Activated CD4-positive, alpha-beta memory T cell treated with anti-CD3 and anti-CD28 coated beads, Interleukin-2, amount 10 ng/mL, durations not matched to agents 7 days and 5 days (primary cell): ENCODE measurements around the gene RNF17. TPM values are rescaled to one million over a fixed set of nuclear protein-coding genes. Genes with fewer than 3 reads are reported as not detected.

Experiments
- CTCF ChIA-PET: fragments of 350-600 bp; sonication (Branson Sonifier 250); formaldehyde crosslinking; loops from one replicate; lab custom pipeline; 2021; ENCODE audit warnings: antibody characterized with exemption, inconsistent platforms; lab: Charles Lee
- POLR2A ChIA-PET: fragments of 350-600 bp; sonication (Branson Sonifier 250); formaldehyde crosslinking; loops from one replicate; lab custom pipeline; 2021; ENCODE audit warnings: antibody characterized with exemption; lab: Charles Lee
- DNase-seq: peaks from one replicate; pipeline ENCODE4 v3.0.0-alpha.2; 2020
- H3K27ac Mint-ChIP-seq: one replicate; pipeline ENCODE4 v1.8.0; 2021; ENCODE audit warnings: mild to moderate bottlenecking, mixed read lengths
- H3K27me3 Mint-ChIP-seq: one replicate; pipeline ENCODE4 v1.8.0; 2021; ENCODE audit warnings: mixed read lengths
- H3K36me3 Mint-ChIP-seq: one replicate; pipeline ENCODE4 v1.8.0; 2021; ENCODE audit warnings: low read depth, mixed read lengths
- H3K4me1 Mint-ChIP-seq: one replicate; pipeline ENCODE4 v1.8.0; 2021; ENCODE audit warnings: mixed read lengths
- H3K4me3 Mint-ChIP-seq: one replicate; pipeline ENCODE4 v1.8.0; 2021; ENCODE audit warnings: mild to moderate bottlenecking, mixed read lengths
- H3K9me3 Mint-ChIP-seq: one replicate; pipeline ENCODE4 v1.8.0; 2021; ENCODE audit warnings: mixed read lengths
- total RNA-seq, 2 experiments: library from RNA; stranded (reverse); gene quantifications; one replicate each; pipeline ENCODE4 v1.2.3, GENCODE V29; 2021

Gene RNF17
- total RNA-seq, 2 experiments from 2014 or later: not detected

DNA sequence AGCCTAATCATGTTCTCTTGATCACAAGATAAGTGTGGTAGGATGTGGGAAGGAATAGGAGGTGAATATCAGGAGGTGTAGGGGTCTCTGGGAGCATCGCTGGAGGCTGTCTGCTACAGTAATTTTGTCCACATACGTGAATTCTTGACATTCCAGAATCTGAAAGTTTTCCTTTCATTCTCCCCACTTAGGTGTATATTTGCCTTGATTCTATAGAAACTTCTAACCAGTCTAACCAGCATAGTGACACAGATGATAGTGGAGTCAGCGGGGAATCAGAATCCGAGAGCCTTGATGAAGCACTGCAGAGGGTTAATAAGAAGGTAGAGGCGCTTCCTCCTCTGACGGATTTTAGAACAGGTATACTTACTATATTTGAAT is 106.4 kb downstream of the RNF17 start:
- H3K27me3 Mint-ChIP-seq: peaks cover 40% of the 10 kb centered on the region
- H3K9me3 Mint-ChIP-seq: no peaks in the 10 kb centered on the region
- ChIA-PET POLR2A (no interaction called here), CTCF (no interaction called here)
- no peak overlapping the region for H3K4me3 Mint-ChIP-seq
- no peaks in the 10 kb centered on the region for H3K4me1 Mint-ChIP-seq
- H3K36me3 Mint-ChIP-seq: no peaks in the 10 kb centered on the region
- DNase-seq: no peak
- H3K27ac Mint-ChIP-seq: no peak overlapping the region

DNA sequence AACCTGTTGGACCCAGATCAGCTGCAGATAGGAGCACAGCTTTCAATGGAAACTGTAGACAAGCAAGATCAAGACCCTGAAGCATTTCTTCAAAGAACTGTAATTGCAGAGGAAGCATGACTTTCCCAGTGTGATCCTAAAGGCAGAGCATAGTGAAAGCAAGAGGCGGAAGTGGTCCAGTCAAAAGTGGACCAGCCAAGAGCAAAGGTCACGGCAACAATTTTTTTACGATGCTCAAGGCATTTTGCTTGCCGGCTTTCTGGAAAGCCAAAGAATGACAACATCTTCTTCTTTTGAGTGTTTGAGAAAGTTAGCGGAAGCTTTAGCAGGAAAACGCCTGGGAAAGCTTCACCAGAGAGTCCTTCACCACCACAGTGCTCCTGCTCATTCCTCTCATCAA is 111.6 kb downstream of the RNF17 start:
- H3K4me1 Mint-ChIP-seq: no peaks in the 10 kb centered on the region
- no peaks in the 10 kb centered on the region for H3K9me3 Mint-ChIP-seq
- ChIA-PET CTCF (no interaction called here), POLR2A (no interaction called here)
- no peak for DNase-seq
- H3K36me3 Mint-ChIP-seq: no peaks in the 10 kb centered on the region
- no peak overlapping the region for H3K4me3 Mint-ChIP-seq
- no peak overlapping the region for H3K27ac Mint-ChIP-seq
- peaks cover 19% of the 10 kb centered on the region for H3K27me3 Mint-ChIP-seq

DNA sequence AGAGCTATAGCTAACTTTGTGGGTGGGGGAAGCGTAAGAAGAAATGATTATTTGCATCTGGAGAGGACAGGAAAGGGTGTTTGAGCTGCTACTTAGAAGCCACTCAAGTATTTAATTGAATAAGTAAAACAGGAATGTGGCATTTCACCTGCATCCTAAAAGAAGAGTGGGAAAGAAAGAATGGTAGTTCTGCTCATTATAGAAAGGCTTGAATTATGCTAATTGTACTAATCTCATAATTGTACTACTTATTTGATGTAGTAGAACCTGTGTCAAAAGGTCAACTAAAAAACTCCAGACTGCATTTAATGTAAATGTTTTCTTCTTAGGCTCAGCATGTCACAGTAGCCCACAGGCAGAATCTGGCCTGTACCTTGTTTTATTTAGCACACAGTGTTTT is 113.6 kb downstream of the RNF17 start:
- Mint-ChIP-seq H3K27me3 (peaks cover 18% of the 10 kb centered on the region), H3K4me1 (no peaks in the 10 kb centered on the region), H3K4me3 (no peak overlapping the region), H3K36me3 (peaks cover under 1% of the 10 kb centered on the region), H3K27ac (no peak overlapping the region), H3K9me3 (no peaks in the 10 kb centered on the region)
- ChIA-PET CTCF (no interaction called here), POLR2A (no interaction called here)
- DNase-seq: no peak

DNA sequence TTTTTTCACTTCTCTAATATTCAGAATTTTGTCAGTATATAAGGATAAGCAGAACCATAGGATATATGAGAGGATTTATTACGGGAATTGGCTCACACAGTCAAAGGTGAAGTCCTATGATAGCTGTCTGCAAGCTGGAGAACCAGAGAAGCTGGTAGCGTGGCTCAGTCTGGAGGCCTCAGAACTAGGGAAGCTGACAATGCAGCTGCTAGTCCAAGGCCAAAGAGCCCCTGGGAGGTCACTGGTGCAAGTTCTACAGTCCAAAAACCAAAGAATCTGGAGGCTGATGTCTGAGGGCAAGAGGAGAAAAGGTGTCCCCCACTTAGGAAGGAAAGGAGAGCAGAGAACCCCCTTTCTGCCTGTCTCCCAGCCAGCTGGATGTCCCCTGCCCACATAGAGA is 114.4 kb downstream of the RNF17 start:
- H3K27me3 Mint-ChIP-seq: peaks cover 13% of the 10 kb centered on the region
- no peak overlapping the region for H3K27ac Mint-ChIP-seq
- ChIA-PET POLR2A (no interaction called here), CTCF (no interaction called here)
- no peak overlapping the region for H3K4me3 Mint-ChIP-seq
- H3K4me1 Mint-ChIP-seq: no peaks in the 10 kb centered on the region
- H3K36me3 Mint-ChIP-seq: peaks cover 8% of the 10 kb centered on the region
- no peaks in the 10 kb centered on the region for H3K9me3 Mint-ChIP-seq
- DNase-seq: no peak

DNA sequence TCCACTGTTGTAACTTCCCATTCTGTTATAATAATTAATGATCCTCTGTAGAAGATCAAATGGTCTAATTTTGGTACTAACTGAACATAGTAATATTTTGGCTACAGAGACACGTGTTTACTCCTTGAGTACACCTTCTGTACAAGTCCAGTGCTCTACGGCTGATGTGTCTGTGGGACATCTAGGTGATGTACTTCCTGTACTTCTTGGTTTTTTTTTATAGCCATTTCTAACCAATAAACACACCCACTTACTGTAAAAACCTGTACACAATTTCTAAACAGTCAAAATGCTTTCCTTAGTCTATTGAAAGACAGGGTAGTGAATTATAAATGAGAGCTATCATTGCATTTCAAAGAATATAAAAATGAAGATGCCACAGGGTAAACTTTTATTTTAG is 118.7 kb downstream of the RNF17 start:
- Mint-ChIP-seq H3K36me3 (peaks cover 32% of the 10 kb centered on the region), H3K9me3 (no peaks in the 10 kb centered on the region), H3K27me3 (no peaks in the 10 kb centered on the region), H3K4me1 (no peaks in the 10 kb centered on the region), H3K4me3 (no peak overlapping the region), H3K27ac (no peak overlapping the region)
- POLR2A ChIA-PET: no interaction called here
- DNase-seq: no peak
- CTCF ChIA-PET: no interaction called here

DNA sequence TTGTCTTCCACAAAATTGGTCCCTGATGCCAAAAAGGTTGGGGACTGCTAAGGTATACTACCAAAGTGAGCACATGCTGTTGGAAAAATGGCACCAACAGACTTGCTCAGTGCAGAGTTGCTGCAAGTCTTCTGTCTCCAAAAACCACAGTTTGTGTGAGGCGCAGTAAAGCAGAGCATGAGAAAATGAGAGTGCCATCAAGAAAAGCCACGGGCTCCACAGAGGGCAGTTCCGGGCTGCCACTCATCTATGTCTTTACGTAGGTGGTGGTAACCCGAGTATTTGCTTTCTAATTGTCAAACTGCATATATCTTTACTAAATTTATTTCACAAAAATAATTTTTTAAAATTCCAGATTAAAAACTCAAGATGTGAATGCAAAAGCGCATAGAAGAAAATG is 123.8 kb downstream of the RNF17 start:
- POLR2A ChIA-PET: no interaction called here
- Mint-ChIP-seq H3K27ac (no peak overlapping the region), H3K4me1 (no peaks in the 10 kb centered on the region), H3K9me3 (no peaks in the 10 kb centered on the region), H3K36me3 (peaks cover 55% of the 10 kb centered on the region), H3K4me3 (no peak overlapping the region), H3K27me3 (no peaks in the 10 kb centered on the region)
- no peak for DNase-seq
- CTCF ChIA-PET: no interaction called here

DNA sequence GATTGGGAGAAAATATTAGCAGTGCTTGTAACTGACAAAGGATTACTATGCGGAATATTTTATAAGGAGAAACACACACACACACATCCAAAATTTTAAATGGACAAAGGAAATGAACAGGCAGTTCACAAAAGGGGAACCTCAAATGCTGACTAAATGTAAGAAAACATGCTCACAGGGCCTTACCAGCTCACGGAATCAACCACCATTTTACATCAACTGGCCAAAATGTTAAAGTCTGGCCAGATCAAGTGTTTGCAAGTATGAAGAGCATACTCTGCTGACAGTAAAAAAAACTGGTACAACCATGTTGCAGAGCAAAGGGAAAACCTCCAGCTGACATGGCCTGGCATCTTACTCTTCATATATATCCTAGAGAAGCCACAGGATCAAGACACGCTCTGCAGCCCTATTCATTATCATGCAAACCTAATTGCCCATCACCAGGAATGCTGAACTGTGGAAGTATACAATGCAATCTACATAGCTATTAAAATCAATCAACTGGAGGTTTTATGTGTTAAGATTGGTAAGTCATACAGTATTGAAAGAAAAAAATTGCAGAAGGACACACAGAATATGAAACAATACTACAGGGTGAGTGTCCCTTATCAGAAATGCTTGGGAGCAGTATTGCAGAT is 124.4 kb downstream of the RNF17 start:
- Mint-ChIP-seq H3K27ac (no peak overlapping the region), H3K9me3 (no peaks in the 10 kb centered on the region), H3K4me1 (no peaks in the 10 kb centered on the region), H3K27me3 (no peaks in the 10 kb centered on the region), H3K4me3 (no peak overlapping the region), H3K36me3 (peaks cover 57% of the 10 kb centered on the region)
- DNase-seq: no peak
- POLR2A ChIA-PET: no interaction called here
- CTCF ChIA-PET: no interaction called here

DNA sequence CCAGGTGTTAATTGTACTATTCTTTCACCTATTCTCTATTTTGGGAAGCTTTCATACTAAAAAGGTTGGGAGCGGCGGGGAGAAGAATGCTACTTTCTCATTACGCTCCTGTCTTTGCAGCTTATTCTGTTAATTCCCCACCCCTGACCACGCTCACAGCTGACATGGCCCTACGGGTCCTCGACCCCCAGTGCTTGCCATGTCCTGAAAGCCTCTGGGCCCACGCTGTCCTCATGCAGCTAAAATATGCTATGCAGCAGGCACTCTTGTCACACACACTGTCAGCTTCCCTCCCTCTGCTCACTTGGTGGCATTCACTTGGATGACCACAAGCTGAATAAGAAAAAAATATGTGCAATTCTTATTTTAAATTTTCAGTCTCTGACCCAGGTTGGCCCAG is 126.3 kb downstream of the RNF17 start:
- no peaks in the 10 kb centered on the region for H3K9me3 Mint-ChIP-seq
- POLR2A ChIA-PET: no interaction called here
- H3K4me1 Mint-ChIP-seq: no peaks in the 10 kb centered on the region
- no peak overlapping the region for H3K27ac Mint-ChIP-seq
- no peak overlapping the region for H3K4me3 Mint-ChIP-seq
- peaks cover 51% of the 10 kb centered on the region for H3K36me3 Mint-ChIP-seq
- DNase-seq: no peak
- H3K27me3 Mint-ChIP-seq: no peaks in the 10 kb centered on the region
- CTCF ChIA-PET: no interaction called here

DNA sequence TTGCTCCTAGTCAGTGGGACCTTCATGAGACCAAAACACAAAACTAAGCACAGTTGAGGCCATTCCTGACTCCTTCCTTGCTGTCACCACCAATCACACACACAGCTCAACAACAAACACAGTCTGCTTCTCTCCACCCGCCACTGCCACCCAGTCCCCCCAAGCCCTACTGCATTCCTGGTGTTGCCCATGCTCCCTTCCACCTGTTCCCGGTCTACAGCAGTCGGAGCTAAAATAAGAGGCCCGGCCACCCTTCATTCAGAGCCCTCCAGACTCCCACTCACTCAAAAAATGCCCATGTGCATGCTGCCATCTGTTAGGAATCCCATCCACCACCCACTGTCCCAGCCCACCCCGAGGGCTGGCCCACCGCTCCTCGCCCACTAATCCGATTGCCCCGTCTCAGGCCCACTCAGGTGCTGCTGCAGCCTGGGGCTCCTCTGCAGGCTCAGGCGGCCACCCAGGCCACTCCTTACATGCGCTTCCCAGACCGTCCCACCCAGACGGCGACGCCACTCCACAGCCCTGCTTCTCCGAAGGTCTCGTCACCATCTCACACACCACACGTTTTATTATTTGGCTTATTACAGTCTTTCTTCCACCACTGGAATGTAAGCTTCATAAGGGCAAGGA is 127.6 kb downstream of the RNF17 start:
- POLR2A ChIA-PET: no interaction called here
- no peaks in the 10 kb centered on the region for H3K27me3 Mint-ChIP-seq
- no peak overlapping the region for H3K4me3 Mint-ChIP-seq

DNA sequence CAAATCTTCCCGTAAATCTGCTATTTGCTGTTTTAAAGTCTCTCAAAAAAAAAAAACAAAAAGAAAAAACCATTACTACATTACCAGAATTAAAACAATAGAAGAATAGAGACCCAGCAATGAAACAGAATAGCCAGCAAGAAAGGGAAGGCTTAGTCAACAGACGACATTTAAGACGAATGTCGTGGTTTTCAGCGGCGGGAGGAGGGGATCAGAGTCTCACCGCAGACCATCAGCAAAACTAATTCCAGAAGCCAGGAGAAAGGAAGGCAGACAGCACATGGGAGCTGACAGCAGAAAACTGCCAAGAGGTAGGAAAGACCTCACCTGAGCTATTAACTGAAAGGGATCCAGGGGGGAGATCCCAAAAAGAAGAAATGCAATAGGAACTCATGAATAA is 128.9 kb downstream of the RNF17 start:
- Mint-ChIP-seq H3K9me3 (no peaks in the 10 kb centered on the region), H3K27ac (no peak overlapping the region), H3K36me3 (peaks cover 49% of the 10 kb centered on the region), H3K27me3 (no peaks in the 10 kb centered on the region), H3K4me3 (no peak overlapping the region), H3K4me1 (no peaks in the 10 kb centered on the region)
- POLR2A ChIA-PET: no interaction called here
- DNase-seq: no peak
- CTCF ChIA-PET: no interaction called here

More for the DNA sequence above, 127.6 kb downstream of the RNF17 start:
- Mint-ChIP-seq H3K36me3 (peaks cover 45% of the 10 kb centered on the region), H3K4me1 (no peaks in the 10 kb centered on the region), H3K27ac (no peak overlapping the region), H3K9me3 (no peaks in the 10 kb centered on the region)
- no peak for DNase-seq
- CTCF ChIA-PET: no interaction called here

DNA sequence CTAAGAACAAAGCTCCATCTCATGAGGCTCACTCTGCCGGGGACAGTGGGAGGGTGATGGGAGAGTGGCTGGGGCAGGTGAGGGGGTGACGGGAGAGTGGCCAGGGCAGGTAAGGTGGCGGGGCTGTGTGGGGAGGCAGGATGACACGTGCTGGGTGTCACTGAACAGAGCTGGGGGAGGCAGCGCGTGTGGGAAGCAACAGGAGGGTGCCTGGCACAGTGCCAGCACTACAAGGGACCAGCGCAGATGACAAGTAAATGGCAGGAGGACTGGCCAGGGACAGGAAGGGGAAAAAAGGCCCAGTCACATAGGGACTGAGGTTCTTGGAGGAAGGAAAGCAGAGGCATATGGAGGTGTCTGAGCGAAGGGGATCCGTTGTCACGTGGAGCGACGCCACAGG is 129.9 kb downstream of the RNF17 start:
- ChIA-PET POLR2A (no interaction called here), CTCF (no interaction called here)
- Mint-ChIP-seq H3K9me3 (no peaks in the 10 kb centered on the region), H3K4me1 (no peaks in the 10 kb centered on the region), H3K27ac (no peak overlapping the region), H3K4me3 (no peak overlapping the region), H3K27me3 (no peaks in the 10 kb centered on the region), H3K36me3 (peaks cover 48% of the 10 kb centered on the region)
- DNase-seq: no peak

DNA sequence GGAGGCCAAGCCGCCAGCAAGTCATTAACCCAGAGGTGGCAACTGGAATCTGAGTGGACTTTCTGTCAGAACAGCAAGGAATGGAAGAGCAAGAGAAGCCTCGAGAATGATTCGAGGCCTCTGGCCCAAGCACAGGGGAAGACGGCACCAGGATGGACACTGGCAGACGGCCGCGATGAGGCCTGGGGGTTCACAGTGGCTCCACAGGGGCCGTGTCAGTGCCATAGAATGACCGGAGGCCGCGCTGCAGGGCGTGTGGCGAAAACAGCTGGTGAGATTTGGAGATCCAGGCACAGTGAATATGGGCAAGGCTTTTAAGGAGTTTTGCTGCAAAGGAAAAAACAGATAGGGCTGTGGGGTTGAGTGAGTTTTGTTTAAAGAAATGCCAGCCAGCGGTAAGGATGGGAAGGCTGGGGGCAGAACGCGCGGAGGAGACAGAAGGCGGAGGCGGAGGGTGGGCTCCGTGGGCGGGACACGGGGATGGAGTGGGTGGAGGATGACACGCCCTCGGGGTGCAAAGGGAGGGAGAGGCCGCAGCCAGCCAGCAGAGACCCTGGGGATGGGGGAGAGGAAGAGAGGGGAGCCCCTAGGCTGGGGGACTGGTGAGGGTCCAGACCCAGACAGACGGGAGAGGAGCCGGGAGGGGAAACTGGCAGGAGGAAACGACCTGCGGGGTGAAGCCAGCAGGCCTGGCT is 130.5 kb downstream of the RNF17 start:
- no peak for DNase-seq
- peaks cover 49% of the 10 kb centered on the region for H3K36me3 Mint-ChIP-seq
- POLR2A ChIA-PET: no interaction called here
- no peaks in the 10 kb centered on the region for H3K27me3 Mint-ChIP-seq
- H3K4me3 Mint-ChIP-seq: no peak overlapping the region
- CTCF ChIA-PET: no interaction called here
- no peak overlapping the region for H3K27ac Mint-ChIP-seq
- H3K9me3 Mint-ChIP-seq: no peaks in the 10 kb centered on the region
- no peaks in the 10 kb centered on the region for H3K4me1 Mint-ChIP-seq

DNA sequence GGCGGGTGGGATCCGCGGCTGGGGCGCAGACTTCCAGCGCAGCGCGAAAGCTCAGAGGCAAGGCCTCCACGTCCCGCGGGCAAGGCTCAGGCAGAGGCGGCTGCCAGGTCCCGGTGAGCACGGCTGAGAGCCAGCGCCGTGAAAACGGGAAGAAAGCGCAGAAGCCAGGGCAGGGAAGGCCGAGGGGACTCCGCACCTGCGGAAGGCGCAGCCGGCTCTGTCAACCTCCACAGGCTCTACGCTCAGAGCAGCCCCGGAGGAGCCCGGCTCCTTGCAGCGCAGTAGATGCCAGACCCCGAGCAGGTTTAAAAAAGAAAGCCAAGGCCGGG is 131.0 kb downstream of the RNF17 start:
- Mint-ChIP-seq H3K27ac (no peak overlapping the region), H3K36me3 (peaks cover 48% of the 10 kb centered on the region), H3K9me3 (no peaks in the 10 kb centered on the region), H3K27me3 (no peaks in the 10 kb centered on the region), H3K4me1 (no peaks in the 10 kb centered on the region), H3K4me3 (no peak overlapping the region)
- DNase-seq: no peak
- ChIA-PET CTCF (no interaction called here), POLR2A (no interaction called here)

DNA sequence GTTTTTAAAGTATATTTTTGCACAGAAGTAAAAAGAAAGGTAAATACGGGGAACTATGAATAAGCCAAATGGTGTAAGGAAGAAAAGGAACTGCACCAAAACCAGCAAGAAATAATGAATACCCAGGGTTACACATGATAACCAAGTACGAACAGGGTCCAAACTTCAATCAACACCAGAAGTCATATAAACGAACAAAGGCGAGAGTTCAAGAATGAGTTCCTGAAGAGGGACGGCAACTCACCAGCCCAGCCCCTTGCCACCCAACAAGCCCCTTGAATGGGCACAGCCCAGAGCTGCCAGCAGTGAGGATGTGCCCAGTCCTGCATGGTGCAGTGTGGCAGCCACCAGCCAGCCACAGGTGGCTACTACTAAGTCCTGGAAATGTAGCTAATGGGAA is 132.1 kb downstream of the RNF17 start:
- no peaks in the 10 kb centered on the region for H3K4me1 Mint-ChIP-seq
- H3K27me3 Mint-ChIP-seq: no peaks in the 10 kb centered on the region
- no peak overlapping the region for H3K27ac Mint-ChIP-seq
- H3K4me3 Mint-ChIP-seq: no peak overlapping the region
- DNase-seq: no peak
- H3K36me3 Mint-ChIP-seq: peaks cover 45% of the 10 kb centered on the region
- POLR2A ChIA-PET: no interaction called here
- H3K9me3 Mint-ChIP-seq: no peaks in the 10 kb centered on the region
- CTCF ChIA-PET: no interaction called here
